IMR-90 (cell line): ENCODE measurements around the gene NRF1. TPM values are rescaled to one million over a fixed set of nuclear protein-coding genes. Genes with fewer than 3 reads are reported as not detected.

Experiments
- ATAC-seq: fragments of 200-7000 bp; cut with Tn5 transposase; 2 replicates; pipeline ENCODE4 v1.9.1; 2020; ENCODE audit warnings: low read depth, mild to moderate bottlenecking, moderate library complexity
- BruUV-seq: library from RNA; stranded (reverse); fragments of 400-500 nt; replicated peaks from 2 replicates; lab custom pipeline; 2021; lab: Mats Ljungman, UMichigan
- CTCF ChIA-PET: fragments of 300-600 bp; formaldehyde crosslinking; extraction: SDS; loops from one replicate; lab custom pipeline; 2021; ENCODE audit warnings: antibody characterized with exemption; lab: Yijun Ruan, JAX
- POLR2A ChIA-PET: fragments of 300-600 bp; sonication (Branson Sonifier 250); formaldehyde crosslinking; loops from one replicate; lab custom pipeline; 2022; ENCODE audit warnings: antibody characterized with exemption; ENCODE audit not compliant: unreplicated experiment; lab: Charles Lee
- DNase-seq: peaks from one replicate; pipeline ENCODE4 v3.0.0; 2013
- H2AFZ ChIP-seq: replicated peaks from 2 replicates; pipeline ENCODE3; 2013; ENCODE audit warnings: low read length, mild to moderate bottlenecking; ENCODE audit not compliant: poor library complexity
- H2AK5ac ChIP-seq: 2 replicates; pipeline ENCODE4 v1.6.1; 2013; ENCODE audit warnings: low read depth, low read length, inconsistent platforms
- H2AK9ac ChIP-seq: replicated peaks from 2 replicates; pipeline ENCODE3; 2013; ENCODE audit warnings: mild to moderate bottlenecking, low read depth, low read length, moderate library complexity; ENCODE audit not compliant: poor library complexity
- H2BK120ac ChIP-seq: 2 replicates; pipeline ENCODE4 v1.6.1; 2013; ENCODE audit warnings: low read depth, low read length, inconsistent platforms
- H2BK15ac ChIP-seq: 3 replicates; pipeline ENCODE4 v1.6.1; 2013; ENCODE audit warnings: low read depth, low read length, inconsistent platforms
- H2BK20ac ChIP-seq: 2 replicates; pipeline ENCODE4 v1.6.1; 2013; ENCODE audit warnings: low read depth, mild to moderate bottlenecking, inconsistent platforms, low read length, moderate library complexity
- H2BK5ac ChIP-seq: 2 replicates; pipeline ENCODE4 v1.6.1; 2013; ENCODE audit warnings: mild to moderate bottlenecking, low read depth, low read length, inconsistent platforms; ENCODE audit not compliant: poor library complexity, severe bottlenecking
- H3K14ac ChIP-seq: replicated peaks from 2 replicates; pipeline ENCODE4 v1.6.1; 2013; ENCODE audit warnings: low read depth, low read length, inconsistent platforms
- H3K18ac ChIP-seq: 2 replicates; pipeline ENCODE4 v1.6.1; 2013; ENCODE audit warnings: low read depth, low read length, control low read depth
- H3K23ac ChIP-seq: 2 replicates; pipeline ENCODE4 v1.6.1; 2013; ENCODE audit warnings: low read depth, low read length, inconsistent platforms
- H3K27ac ChIP-seq: 2 replicates; pipeline ENCODE4 v1.5.1; 2013; ENCODE audit warnings: mild to moderate bottlenecking, control low read depth, low read length; ENCODE audit not compliant: insufficient read depth
- H3K27me3 ChIP-seq: 2 replicates; pipeline ENCODE4 v1.6.1; 2013; ENCODE audit warnings: low read length; ENCODE audit not compliant: control insufficient read depth, insufficient read depth
- H3K36me3 ChIP-seq: 2 replicates; pipeline ENCODE4 v1.6.1; 2013; ENCODE audit warnings: low read length, mixed read lengths; ENCODE audit not compliant: control insufficient read depth, insufficient read depth
- H3K4ac ChIP-seq: 2 replicates; pipeline ENCODE4 v1.6.1; 2013; ENCODE audit warnings: low read depth, low read length, inconsistent platforms
- H3K4me1 ChIP-seq: 2 replicates; pipeline ENCODE4 v1.6.1; 2013; ENCODE audit warnings: low read length, mixed read lengths; ENCODE audit not compliant: control insufficient read depth, insufficient read depth
- H3K4me2 ChIP-seq: 2 replicates; pipeline ENCODE4 v1.6.1; 2013; ENCODE audit warnings: low read depth, mild to moderate bottlenecking, control low read depth, low read length, moderate library complexity
- H3K4me3 ChIP-seq: 2 replicates; pipeline ENCODE4 v1.5.1; 2013; ENCODE audit warnings: low read depth, mild to moderate bottlenecking, control low read depth, low read length, moderate library complexity; ENCODE audit not compliant: insufficient read depth
- H3K56ac ChIP-seq: 2 replicates; pipeline ENCODE4 v1.6.1; 2013; ENCODE audit warnings: low read length, inconsistent platforms; ENCODE audit not compliant: insufficient read depth; ENCODE audit errors: extremely low read depth
- H3K79me1 ChIP-seq, 2 experiments: 2 replicates each; pipeline ENCODE4 v1.6.1; 2013; ENCODE audit warnings: low read length in 2 of 2, inconsistent platforms in 1 of 2, low read depth in 1 of 2
- H3K9ac ChIP-seq: 2 replicates; pipeline ENCODE4 v1.6.1; 2013; ENCODE audit warnings: low read depth, low read length, control low read depth
- H3K9me1 ChIP-seq: 2 replicates; pipeline ENCODE4 v1.6.1; 2013; ENCODE audit warnings: low read length, inconsistent platforms; ENCODE audit not compliant: insufficient read depth
- H3K9me3 ChIP-seq: 2 replicates; pipeline ENCODE4 v1.6.1; 2013; ENCODE audit warnings: low read length; ENCODE audit not compliant: control insufficient read depth, insufficient read depth
- H4K20me1 ChIP-seq: 2 replicates; pipeline ENCODE4 v1.6.1; 2013; ENCODE audit warnings: low read length, inconsistent platforms; ENCODE audit not compliant: insufficient read depth
- H4K5ac ChIP-seq: 2 replicates; pipeline ENCODE4 v1.6.1; 2013; ENCODE audit warnings: mild to moderate bottlenecking, low read depth, low read length, control low read depth
- H4K8ac ChIP-seq, 2 experiments: 2 replicates each; pipeline ENCODE4 v1.6.1; 2013; ENCODE audit warnings: low read depth in 2 of 2, low read length in 2 of 2, control low read depth in 1 of 2, inconsistent platforms in 1 of 2
- H4K91ac ChIP-seq: 2 replicates; pipeline ENCODE4 v1.6.1; 2013; ENCODE audit warnings: low read depth, low read length, inconsistent platforms; ENCODE audit not compliant: insufficient read depth
- FOS ChIP-seq: fragments of 150-350 bp; IDR thresholded peaks from 2 replicates; pipeline ENCODE4 v1.6.1; 2016; ENCODE audit warnings: low read depth, low read length
- MAFK ChIP-seq: IDR thresholded peaks from 2 replicates; pipeline ENCODE4 v1.6.1; 2012; ENCODE audit warnings: low read depth, low read length, improper control_type of control experiment
- MXI1 ChIP-seq: IDR thresholded peaks from 2 replicates; pipeline ENCODE4 v1.6.1; 2012; ENCODE audit warnings: low read depth, mild to moderate bottlenecking, low read length, moderate library complexity, borderline replicate concordance
- NFE2L2 ChIP-seq: fragments of 150-350 bp; IDR thresholded peaks from 2 replicates; pipeline ENCODE4 v1.6.1; 2016; ENCODE audit warnings: low read depth, mild to moderate bottlenecking, low read length
- RAD21 ChIP-seq: IDR thresholded peaks from 2 replicates; pipeline ENCODE4 v1.6.1; 2012; ENCODE audit warnings: low read length, improper control_type of control experiment
- WGBS, 2 experiments: methylation state at CpG; one replicate each; pipeline versions ENCODE4 v1.1.5 to v1.1.7; 2013; ENCODE audit warnings: missing lambda C conversion rate in 2 of 2; ENCODE audit not compliant: insufficient read length in 1 of 2; ENCODE audit errors: extremely low coverage in 2 of 2; 5-methylcytosine and 5-hydroxymethylcytosine counted together
- dilution Hi-C: fragments of 300-500 bp; cut with HindIII; formaldehyde crosslinking; loops from one replicate; pipeline ENCODE4 v1.14.3; 2018; ENCODE audit warnings: low sequenced_read_pairs; ENCODE audit not compliant: unreplicated experiment
- in situ Hi-C: fragments of 300-500 bp; cut with MboI; formaldehyde crosslinking; loops from 3 replicates; pipeline ENCODE4 v1.14.3; 2019; ENCODE audit warnings: low sequenced_read_pairs, inconsistent platforms, mixed read lengths
- intact Hi-C: fragments of 100-400 bp; cut with micrococcal nuclease; formaldehyde crosslinking; loops from 2 replicates; pipeline ENCODE4 v1.10.0; 2022
- polyA plus RNA-seq, 3 experiments: library from polyadenylated mRNA; depleted of rRNA; stranded (reverse); fragments of >200 nt; gene quantifications; 2 replicates each; pipeline ENCODE4 v1.2.3, GENCODE V29; 2012; ENCODE audit warnings: low replicate concordance in 1 of 3
- total RNA-seq: library from RNA; depleted of rRNA; stranded (reverse); fragments of >200 nt; gene quantifications from 2 replicates; pipeline ENCODE4 v1.2.3, GENCODE V29; 2012

NRF1 gene
- total and polyA plus RNA-seq, 2 of the 4 experiments (the other 2 are of a cell fraction): 11.4 to 15.8 TPM

DNA sequence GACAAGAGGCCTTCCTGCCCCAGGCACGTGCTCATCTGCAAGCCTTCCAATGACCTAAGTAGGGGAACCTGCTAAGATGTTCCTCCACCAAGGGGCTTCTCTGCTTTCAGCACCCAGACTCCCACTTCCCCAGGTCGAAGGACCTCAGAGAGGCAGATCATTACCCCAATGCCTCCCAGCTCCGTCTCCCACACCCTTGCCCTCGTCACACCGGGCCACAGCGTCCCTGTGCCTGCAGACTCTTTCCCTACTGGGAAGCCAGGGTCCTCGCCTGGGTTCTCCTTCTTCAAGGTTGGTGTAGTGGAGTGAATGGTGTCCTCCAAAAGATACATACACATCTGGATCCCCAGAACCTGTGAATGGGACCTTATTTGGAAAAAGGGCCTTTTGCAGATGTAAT, 189.4 kb downstream of the NRF1 start:
- peaks cover 25% of the 10 kb centered on the region; the same call in 1 of the 2 replicates for H3K27me3 ChIP-seq
- no peaks in the 10 kb centered on the region for H3K79me1 ChIP-seq
- ChIA-PET POLR2A (no interaction called here), CTCF (no interaction called here)
- no peak overlapping the region for H4K5ac ChIP-seq
- H3K4me1 ChIP-seq: no peaks in the 10 kb centered on the region
- H3K56ac ChIP-seq: no peak overlapping the region
- H2BK5ac ChIP-seq: no peak overlapping the region
- no peak overlapping the region for H2AFZ ChIP-seq
- no peak overlapping the region for H3K4ac ChIP-seq
- no peak overlapping the region for H3K4me3 ChIP-seq
- no TSS peak for BruUV-seq
- in situ Hi-C loops: no loop called here
- H3K9me1 ChIP-seq: no peaks in the 10 kb centered on the region
- ATAC-seq (no peak), DNase-seq (no peak)
- H3K27ac ChIP-seq: no peak overlapping the region
- no peak overlapping the region for H2BK15ac ChIP-seq
- no peak overlapping the region for H3K18ac ChIP-seq
- no peak overlapping the region for H4K8ac ChIP-seq
- no peak overlapping the region for H2BK20ac ChIP-seq
- H3K23ac ChIP-seq: no peak overlapping the region
- H4K91ac ChIP-seq: no peak overlapping the region
- H3K14ac ChIP-seq: no peak overlapping the region
- no peak overlapping the region for H2AK9ac ChIP-seq
- no peaks in the 10 kb centered on the region for H3K36me3 ChIP-seq
- H2AK5ac ChIP-seq: no peak overlapping the region
- dilution Hi-C loops: no loop called here
- H4K20me1 ChIP-seq: no peaks in the 10 kb centered on the region
- no peak overlapping the region for H3K9ac ChIP-seq
- TF ChIP-seq MAFK (no peak), MXI1 (no peak), RAD21 (no peak), NFE2L2 (no peak), FOS (no peak)
- H3K4me2 ChIP-seq: no peak overlapping the region
- no peak overlapping the region for H2BK120ac ChIP-seq
- intact Hi-C loops: no loop called here
- WGBS, 2 experiments: 60% methylated on average over 1 of the region's 7 CpGs; no CpG with 5 or more reads in 1 of the 2 experiments
- no peaks in the 10 kb centered on the region for H3K9me3 ChIP-seq
